ENCODE measurements around the gene DDX56.

The DDX56 gene

DNA sequence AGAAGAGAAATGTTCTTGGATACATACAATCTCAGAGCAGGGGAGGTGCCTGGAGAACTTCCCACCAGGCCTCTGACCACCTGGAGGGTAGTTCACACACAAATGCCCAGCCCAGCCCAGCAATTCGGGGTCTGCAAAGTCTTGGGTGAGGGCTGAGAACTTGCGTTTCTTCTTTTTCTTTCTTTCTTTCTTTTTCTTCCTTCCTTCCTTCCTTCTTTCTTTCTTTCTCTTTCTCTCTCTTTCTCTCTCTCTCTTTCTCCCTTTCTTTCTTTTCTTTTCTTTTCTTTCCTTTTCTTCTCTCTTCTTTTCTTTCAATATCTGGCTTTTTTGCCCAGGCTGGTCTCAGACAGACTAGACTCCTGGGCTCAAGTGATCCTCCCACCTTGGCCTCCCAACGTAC lies 54.9 kb downstream of the DDX56 start:
- DNase-seq (ENCODE audit: low read depth, low spot score), result no peak
- H3K4me3 ChIP-seq (ENCODE audit: low read length), result no peak overlapping the region

- no peak overlapping the region for H3K4me3 ChIP-seq (ENCODE audit: low read length)
- no peak for DNase-seq (ENCODE audit: low read depth, low spot score)
Observed at GRCh38 chr7:44517175-44517574, 56.5 kb downstream of the DDX56 start.

Data from Jurkat, Clone E6-1 (cell line).